Mammary epithelial cell (primary cell): ENCODE data around the gene CLEC2D.
"Not testable (repeated sequence)": the region's sequence is repeated elsewhere in the genome, so short reads cannot be mapped to it uniquely, and the experiment has no call there.

Experiments
- EZH2 ChIP-seq: IDR thresholded peaks from 2 replicates; pipeline ENCODE4 v1.6.1; 2012; ENCODE audit warnings: low read length, inconsistent platforms, borderline replicate concordance
- TF ChIP-seq, protein P1 (sequence below), 2 donors: IDR thresholded peaks in 1 of 2; conservative IDR thresholded peaks in 1 of 2; 2 replicates each; pipeline ENCODE4 v1.5.1; 2011 to 2012; ENCODE audit warnings: inconsistent platforms in 2 of 2, low read length in 2 of 2, mild to moderate bottlenecking in 2 of 2, control low read depth in 1 of 2, low read depth in 1 of 2; ENCODE audit not compliant: insufficient read depth in 1 of 2; ENCODE audit errors: extremely low read depth in 1 of 2

GRCh38 chr12:9695150-9695549 is 25.6 kb downstream of the CLEC2D start:
- TF ChIP-seq, protein P1, sequence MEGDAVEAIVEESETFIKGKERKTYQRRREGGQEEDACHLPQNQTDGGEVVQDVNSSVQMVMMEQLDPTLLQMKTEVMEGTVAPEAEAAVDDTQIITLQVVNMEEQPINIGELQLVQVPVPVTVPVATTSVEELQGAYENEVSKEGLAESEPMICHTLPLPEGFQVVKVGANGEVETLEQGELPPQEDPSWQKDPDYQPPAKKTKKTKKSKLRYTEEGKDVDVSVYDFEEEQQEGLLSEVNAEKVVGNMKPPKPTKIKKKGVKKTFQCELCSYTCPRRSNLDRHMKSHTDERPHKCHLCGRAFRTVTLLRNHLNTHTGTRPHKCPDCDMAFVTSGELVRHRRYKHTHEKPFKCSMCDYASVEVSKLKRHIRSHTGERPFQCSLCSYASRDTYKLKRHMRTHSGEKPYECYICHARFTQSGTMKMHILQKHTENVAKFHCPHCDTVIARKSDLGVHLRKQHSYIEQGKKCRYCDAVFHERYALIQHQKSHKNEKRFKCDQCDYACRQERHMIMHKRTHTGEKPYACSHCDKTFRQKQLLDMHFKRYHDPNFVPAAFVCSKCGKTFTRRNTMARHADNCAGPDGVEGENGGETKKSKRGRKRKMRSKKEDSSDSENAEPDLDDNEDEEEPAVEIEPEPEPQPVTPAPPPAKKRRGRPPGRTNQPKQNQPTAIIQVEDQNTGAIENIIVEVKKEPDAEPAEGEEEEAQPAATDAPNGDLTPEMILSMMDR (conservative IDR thresholded peaks at IDR 0.05 in 1 of 2, IDR thresholded peaks at IDR 0.05 in 1 of 2; ENCODE audit: extremely low read depth in 1 of 2, insufficient read depth in 1 of 2, low read depth in 1 of 2, low read length in 2 of 2), result not testable (repeated sequence)
- TF ChIP-seq EZH2, result not testable (repeated sequence)
